ENCODE data around the gene MEGF10. TPM values are rescaled to one million over a fixed set of nuclear protein-coding genes. Genes with fewer than 3 reads are reported as not detected.

The MEGF10 gene
- total RNA-seq, 1 donor from 2014 or later = 0.69 TPM

DNA sequence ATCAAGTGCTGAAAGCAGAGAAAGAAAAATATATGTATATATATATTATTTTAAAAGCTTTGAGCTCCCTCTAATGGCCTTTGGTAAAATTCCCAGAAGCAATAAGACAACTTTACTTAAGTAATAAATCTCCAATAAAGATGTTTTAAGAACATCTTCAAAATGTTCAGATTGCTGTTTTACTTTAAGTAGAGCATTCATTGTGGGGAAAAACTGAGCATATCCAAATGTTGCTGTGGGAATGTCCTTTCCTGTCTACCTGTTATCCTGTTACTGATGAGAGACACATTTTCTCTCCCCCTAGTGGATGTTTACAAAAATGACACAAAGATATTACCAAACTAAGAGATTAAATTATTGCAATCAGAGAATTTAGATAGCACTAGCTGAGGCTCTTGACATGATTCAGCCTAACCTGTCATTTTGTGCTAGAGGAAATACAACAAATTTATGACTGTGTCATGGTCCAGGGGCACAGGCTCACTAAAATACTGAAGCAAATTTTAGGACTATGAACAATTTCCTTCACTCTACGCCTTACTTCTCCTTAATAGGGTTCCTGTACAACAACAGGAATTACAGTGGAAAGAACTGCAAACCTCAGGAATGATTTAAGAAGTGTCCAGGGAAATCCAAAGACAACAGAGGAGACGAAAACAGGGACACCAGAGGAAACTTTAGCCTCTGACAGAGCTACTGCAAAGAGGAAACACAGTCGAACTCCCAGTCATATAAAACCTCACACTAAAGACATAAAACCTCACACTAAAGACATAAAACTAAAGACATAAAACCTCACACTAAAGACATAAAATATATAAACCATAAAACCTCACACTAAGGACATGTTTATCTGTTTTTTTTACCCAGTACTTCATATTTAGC is 202.5 kb downstream of the MEGF10 start:
- Mint-ChIP-seq H3K4me3 (ENCODE audit: unreplicated experiment) (no peak overlapping the region), H3K36me3 (ENCODE audit: unreplicated experiment) (peaks cover 3% of the 10 kb centered on the region), H3K27ac (ENCODE audit: unreplicated experiment) (no peak overlapping the region), H3K9me3 (ENCODE audit: unreplicated experiment) (no peaks in the 10 kb centered on the region), H3K27me3 (ENCODE audit: unreplicated experiment) (peaks cover 1% of the 10 kb centered on the region), H3K4me1 (ENCODE audit: low read depth, unreplicated experiment) (no peaks in the 10 kb centered on the region)
- TF ChIP-seq CTCF (IDR thresholded peaks at IDR 0.05; ENCODE audit: partially characterized antibody, unreplicated experiment) = peak; percentile 93
- DNase-seq = no peak

DNA sequence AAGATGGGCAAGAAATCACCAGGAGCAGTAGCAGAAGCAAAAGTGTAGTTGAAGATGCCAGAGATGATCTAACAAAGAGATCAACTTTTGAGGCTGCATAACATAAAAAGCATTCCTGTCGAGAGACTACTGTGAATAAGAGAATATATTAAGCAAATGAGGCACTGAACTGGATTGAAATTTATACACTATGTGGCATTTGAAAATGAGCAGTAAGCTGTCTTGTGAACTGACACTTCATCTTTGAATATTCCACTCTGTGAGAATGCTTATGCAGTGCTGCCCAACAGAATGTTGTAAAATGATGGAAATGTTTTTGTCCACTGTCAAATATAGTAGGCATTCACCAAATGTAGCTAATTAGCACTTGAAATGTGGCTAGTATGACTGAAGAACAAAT is 208.0 kb downstream of the MEGF10 start:
- H3K4me3 Mint-ChIP-seq (ENCODE audit: unreplicated experiment) = no peak overlapping the region
- H3K4me1 Mint-ChIP-seq (ENCODE audit: low read depth, unreplicated experiment) = no peaks in the 10 kb centered on the region
- no peak overlapping the region for H3K27ac Mint-ChIP-seq (ENCODE audit: unreplicated experiment)
- TF ChIP-seq CTCF (IDR thresholded peaks at IDR 0.05; ENCODE audit: partially characterized antibody, unreplicated experiment) = no peak
- H3K36me3 Mint-ChIP-seq (ENCODE audit: unreplicated experiment) = no peaks in the 10 kb centered on the region
- DNase-seq = no peak
- no peaks in the 10 kb centered on the region for H3K9me3 Mint-ChIP-seq (ENCODE audit: unreplicated experiment)
- H3K27me3 Mint-ChIP-seq (ENCODE audit: unreplicated experiment) = peaks cover 1% of the 10 kb centered on the region

DNA sequence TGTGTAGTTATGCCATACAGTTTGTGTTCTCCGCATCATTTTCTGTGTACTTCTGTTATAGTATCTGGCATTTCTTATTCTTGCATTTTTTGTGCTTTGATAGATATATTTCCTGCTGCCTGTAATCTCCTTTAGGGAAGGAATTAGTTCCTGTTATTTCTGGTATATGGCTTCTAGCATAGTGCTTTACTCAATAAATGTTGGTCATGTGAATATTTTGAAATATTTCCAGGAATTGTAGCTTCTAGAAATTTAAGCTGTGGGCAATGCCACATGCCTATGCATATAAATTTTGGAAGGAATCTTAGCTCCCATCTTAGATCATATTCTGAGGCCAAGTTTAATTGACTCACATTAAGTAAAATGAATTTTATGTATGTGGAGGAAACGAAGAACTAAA is 215.3 kb downstream of the MEGF10 start:
- Mint-ChIP-seq H3K4me1 (ENCODE audit: low read depth, unreplicated experiment) (no peaks in the 10 kb centered on the region), H3K9me3 (ENCODE audit: unreplicated experiment) (no peaks in the 10 kb centered on the region), H3K27ac (ENCODE audit: unreplicated experiment) (no peak overlapping the region), H3K27me3 (ENCODE audit: unreplicated experiment) (no peaks in the 10 kb centered on the region), H3K36me3 (ENCODE audit: unreplicated experiment) (no peaks in the 10 kb centered on the region), H3K4me3 (ENCODE audit: unreplicated experiment) (no peak overlapping the region)
- no peak for DNase-seq
- TF ChIP-seq CTCF (IDR thresholded peaks at IDR 0.05; ENCODE audit: partially characterized antibody, unreplicated experiment) = no peak

- peak overlapping the region; percentile 39 for H3K27ac Mint-ChIP-seq (ENCODE audit: unreplicated experiment)
- TF ChIP-seq CTCF (IDR thresholded peaks at IDR 0.05; ENCODE audit: partially characterized antibody, unreplicated experiment) = no peak
- H3K4me1 Mint-ChIP-seq (ENCODE audit: low read depth, unreplicated experiment) = peaks cover 3% of the 10 kb centered on the region
- no peak for DNase-seq
- no peaks in the 10 kb centered on the region for H3K27me3 Mint-ChIP-seq (ENCODE audit: unreplicated experiment)
- no peaks in the 10 kb centered on the region for H3K9me3 Mint-ChIP-seq (ENCODE audit: unreplicated experiment)
- H3K36me3 Mint-ChIP-seq (ENCODE audit: unreplicated experiment) = no peaks in the 10 kb centered on the region
- no peak overlapping the region for H3K4me3 Mint-ChIP-seq (ENCODE audit: unreplicated experiment)
Measured at GRCh38 chr5:127506616-127507015, 216.0 kb downstream of the MEGF10 start.

GRCh38 chr5:127508644-127509373 is 218.2 kb downstream of the MEGF10 start:
- no peak overlapping the region for H3K27ac Mint-ChIP-seq (ENCODE audit: unreplicated experiment)
- DNase-seq = no peak
- H3K9me3 Mint-ChIP-seq (ENCODE audit: unreplicated experiment) = no peaks in the 10 kb centered on the region
- H3K4me1 Mint-ChIP-seq (ENCODE audit: low read depth, unreplicated experiment) = peaks cover 3% of the 10 kb centered on the region
- TF ChIP-seq CTCF (IDR thresholded peaks at IDR 0.05; ENCODE audit: partially characterized antibody, unreplicated experiment) = no peak
- no peaks in the 10 kb centered on the region for H3K36me3 Mint-ChIP-seq (ENCODE audit: unreplicated experiment)
- no peaks in the 10 kb centered on the region for H3K27me3 Mint-ChIP-seq (ENCODE audit: unreplicated experiment)
- no peak overlapping the region for H3K4me3 Mint-ChIP-seq (ENCODE audit: unreplicated experiment)

Measured in glutamatergic neuron (in vitro differentiated cells).